ENCODE data around the gene PBXIP1.

The PBXIP1 gene

DNA sequence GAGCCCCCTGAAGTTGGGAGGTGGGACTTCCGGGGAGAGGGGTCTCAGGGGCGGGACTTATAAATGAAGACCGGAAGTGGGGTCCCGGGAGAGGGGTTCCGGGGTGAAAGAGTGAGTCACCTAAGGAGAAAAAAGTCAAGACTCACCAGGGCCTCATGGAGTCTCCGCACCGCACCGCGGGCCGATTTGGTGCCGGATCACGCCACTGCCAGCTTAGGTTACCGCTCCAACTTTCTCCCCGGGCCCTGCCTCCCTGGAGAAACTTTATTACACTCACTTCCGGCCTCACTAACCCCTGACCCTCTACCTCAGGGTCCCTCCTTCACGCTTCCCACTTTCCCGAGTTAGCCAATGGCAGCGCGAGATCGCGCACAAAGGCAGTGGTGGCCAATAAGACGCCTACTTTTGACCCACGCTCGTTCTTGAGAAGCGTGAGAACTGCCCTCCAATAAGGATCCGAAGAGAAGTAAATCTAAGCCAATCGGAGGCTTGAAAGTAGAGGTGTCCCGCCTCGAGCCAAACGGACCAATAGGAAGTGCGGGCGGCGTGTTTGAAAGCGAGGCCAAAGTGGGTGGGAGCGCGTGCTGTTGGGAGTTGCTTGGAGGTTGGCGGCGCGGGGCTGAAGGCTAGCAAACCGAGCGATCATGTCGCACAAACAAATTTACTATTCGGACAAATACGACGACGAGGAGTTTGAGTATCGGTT is 18.4 kb upstream of the PBXIP1 start, which contains the start of gene CKS1B:
Gene CKS1B (plus strand): TSS at position 580 of the 706 bp plus-strand sequence. CDS start 65 bp downstream, at position 645.
- H3K36me3 ChIP-seq = peaks cover 3% of the 10 kb centered on the region
- H3K4me3 ChIP-seq (ENCODE audit: low read depth, low read length) = peak within 1 kb of the TSS; percentile 85
- H3K9me3 ChIP-seq = no peaks in the 10 kb centered on the region
- TF ChIP-seq, protein P1, sequence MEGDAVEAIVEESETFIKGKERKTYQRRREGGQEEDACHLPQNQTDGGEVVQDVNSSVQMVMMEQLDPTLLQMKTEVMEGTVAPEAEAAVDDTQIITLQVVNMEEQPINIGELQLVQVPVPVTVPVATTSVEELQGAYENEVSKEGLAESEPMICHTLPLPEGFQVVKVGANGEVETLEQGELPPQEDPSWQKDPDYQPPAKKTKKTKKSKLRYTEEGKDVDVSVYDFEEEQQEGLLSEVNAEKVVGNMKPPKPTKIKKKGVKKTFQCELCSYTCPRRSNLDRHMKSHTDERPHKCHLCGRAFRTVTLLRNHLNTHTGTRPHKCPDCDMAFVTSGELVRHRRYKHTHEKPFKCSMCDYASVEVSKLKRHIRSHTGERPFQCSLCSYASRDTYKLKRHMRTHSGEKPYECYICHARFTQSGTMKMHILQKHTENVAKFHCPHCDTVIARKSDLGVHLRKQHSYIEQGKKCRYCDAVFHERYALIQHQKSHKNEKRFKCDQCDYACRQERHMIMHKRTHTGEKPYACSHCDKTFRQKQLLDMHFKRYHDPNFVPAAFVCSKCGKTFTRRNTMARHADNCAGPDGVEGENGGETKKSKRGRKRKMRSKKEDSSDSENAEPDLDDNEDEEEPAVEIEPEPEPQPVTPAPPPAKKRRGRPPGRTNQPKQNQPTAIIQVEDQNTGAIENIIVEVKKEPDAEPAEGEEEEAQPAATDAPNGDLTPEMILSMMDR (IDR thresholded peaks at IDR 0.05; ENCODE audit: low read depth, low read length) = no peak
- peaks cover 24% of the 10 kb centered on the region for H3K4me1 ChIP-seq
- H3K27me3 ChIP-seq = no peaks in the 10 kb centered on the region
- peak; percentile 98 for DNase-seq

DNA sequence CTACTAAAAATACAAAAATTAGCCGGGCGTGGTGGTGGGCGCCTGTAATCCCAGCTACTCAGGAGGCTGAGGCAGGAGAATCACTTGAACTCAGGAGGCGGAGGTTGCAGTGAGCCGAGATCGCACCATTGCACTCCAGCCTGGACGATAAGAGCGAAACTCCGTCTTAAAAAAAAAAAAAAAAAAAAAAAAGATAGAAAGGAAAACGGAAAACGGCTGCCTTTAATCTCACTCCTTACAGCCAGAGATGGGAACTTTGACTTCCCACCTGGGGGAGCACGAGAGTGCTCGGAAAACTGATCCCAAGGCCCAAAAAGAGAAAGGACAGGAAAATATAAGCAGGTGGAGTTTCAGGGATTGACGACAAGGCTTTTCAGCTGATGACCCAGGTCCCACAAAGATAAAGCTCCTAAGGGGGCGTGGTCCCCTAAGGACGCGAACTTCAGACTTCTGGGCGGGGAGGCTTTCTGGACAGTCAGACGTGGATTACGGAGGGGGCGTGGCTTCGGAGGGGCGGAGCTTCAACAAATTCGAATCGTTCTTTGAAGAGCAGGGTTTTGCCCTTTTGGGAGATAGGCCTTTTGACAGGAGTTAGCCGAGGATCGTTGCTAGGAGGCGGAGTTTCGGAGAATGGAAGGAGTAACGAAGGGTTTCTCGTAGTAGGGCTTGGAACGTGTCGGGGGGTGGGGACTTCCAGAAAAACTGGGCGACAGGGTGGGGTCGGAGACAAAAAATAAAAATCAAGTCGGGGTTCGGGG is 17.6 kb upstream of the PBXIP1 start:
- H3K4me1 ChIP-seq = peaks cover 26% of the 10 kb centered on the region
- H3K36me3 ChIP-seq = no peaks in the 10 kb centered on the region; the same call in 1 of the 2 replicates
- peak; percentile 97 for DNase-seq
- no peaks in the 10 kb centered on the region for H3K27me3 ChIP-seq
- no peaks in the 10 kb centered on the region for H3K9me3 ChIP-seq
- TF ChIP-seq, protein P1 (IDR thresholded peaks at IDR 0.05; ENCODE audit: low read depth, low read length) = peak; percentile 22; the same call in 1 of the 2 replicates
- peak overlapping the region; percentile 85 for H3K4me3 ChIP-seq (ENCODE audit: low read depth, low read length)

DNA sequence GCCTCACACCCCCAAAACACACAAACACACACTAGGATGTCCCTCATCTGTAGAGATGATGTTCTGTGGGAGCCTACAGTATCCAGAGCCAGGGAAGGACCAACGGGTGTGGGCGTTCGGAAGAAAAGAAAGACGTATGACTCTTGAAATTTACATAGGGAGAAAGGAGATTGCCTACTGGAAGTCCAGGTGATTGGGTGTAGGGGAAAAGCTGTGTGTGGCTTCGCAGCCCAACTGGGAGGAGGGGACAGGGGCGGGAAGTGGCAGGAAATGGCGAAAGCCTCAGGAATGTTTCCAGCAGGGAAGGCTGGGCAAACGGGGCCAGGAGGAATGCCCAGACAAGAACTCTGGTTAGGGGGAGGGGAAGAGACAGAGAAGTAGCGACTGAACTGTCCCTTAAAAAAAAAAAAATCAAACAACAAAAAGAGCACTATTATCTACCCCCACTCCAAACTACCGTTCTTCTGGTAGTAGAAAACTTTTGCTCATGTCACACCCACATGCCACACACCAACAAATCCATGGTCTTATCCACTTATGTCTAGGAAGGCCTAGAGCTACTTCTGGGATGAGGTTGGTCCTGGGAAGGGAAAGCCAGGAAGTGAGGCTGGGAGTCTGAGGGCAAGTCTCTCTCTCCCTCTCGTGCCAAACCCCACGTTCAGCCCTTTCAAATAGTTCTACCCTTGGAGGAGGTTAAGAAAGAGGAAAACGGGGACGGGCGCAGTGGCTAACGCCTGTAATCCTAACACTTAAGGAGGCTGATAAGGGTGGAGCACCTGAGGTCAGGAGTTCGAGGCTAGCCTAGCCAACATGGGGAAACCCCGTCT is 16.8 kb upstream of the PBXIP1 start:
- Histone ChIP-seq H3K9me3 (no peaks in the 10 kb centered on the region), H3K4me3 (ENCODE audit: low read depth, low read length) (peak overlapping the region; percentile 85; the same call in 1 of the 2 replicates), H3K36me3 (peaks cover 8% of the 10 kb centered on the region), H3K27me3 (no peaks in the 10 kb centered on the region), H3K4me1 (peaks cover 27% of the 10 kb centered on the region)
- TF ChIP-seq, protein P1 (IDR thresholded peaks at IDR 0.05; ENCODE audit: low read depth, low read length) = no peak
- DNase-seq = no peak

DNA sequence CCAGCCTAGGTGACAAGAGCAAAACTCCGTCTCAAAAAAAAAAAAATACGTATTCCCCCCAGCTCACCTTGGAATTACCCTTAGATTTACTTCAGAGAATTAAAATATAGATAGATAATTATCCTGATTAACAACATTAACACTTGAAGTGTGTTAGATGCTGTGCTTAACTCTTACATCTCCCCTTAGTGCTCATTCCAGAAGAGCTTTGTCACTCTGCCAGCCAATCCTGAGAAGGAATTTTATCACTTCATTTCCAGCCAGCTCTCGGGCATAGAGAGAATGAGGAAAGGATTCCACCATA is 16.3 kb upstream of the PBXIP1 start:
- peaks cover 21% of the 10 kb centered on the region for H3K4me1 ChIP-seq
- H3K27me3 ChIP-seq = no peaks in the 10 kb centered on the region
- H3K4me3 ChIP-seq (ENCODE audit: low read depth, low read length) = no peak overlapping the region
- H3K36me3 ChIP-seq = peaks cover 14% of the 10 kb centered on the region
- H3K9me3 ChIP-seq = no peaks in the 10 kb centered on the region
- no peak for DNase-seq
- TF ChIP-seq, protein P1 (IDR thresholded peaks at IDR 0.05; ENCODE audit: low read depth, low read length) = no peak

DNA sequence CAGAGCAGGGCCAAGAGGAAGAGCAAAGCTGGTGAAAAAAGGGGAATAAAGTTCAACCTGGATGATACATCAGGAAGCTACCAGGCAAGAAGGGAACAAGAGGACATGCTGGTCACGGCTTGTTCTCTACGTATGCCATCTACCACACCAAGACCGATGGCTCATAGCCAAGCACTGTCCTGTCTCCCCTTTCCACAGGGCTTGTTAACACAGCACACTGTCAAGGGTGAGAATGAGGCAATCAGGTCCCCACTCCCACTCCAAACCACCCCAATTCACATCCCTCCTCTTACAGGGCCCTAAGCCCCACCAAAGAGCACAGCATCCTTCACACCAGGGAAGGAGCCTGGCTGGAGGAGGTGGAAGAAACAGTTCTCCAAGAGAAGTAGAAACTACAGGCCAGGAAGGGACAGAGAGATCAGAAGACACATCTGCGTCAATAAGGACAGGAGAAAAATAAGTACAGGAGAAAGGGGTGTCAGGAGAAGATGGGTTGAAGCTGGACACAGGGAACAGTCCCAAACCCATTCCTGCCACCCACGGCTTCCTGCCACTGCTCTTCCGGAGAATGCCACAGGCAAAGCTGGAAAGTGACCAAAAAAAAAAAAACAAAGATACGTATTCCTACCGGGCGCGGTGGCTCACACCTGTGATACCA is 15.6 kb upstream of the PBXIP1 start:
- Histone ChIP-seq H3K4me1 (peaks cover 18% of the 10 kb centered on the region), H3K27me3 (no peaks in the 10 kb centered on the region), H3K9me3 (no peaks in the 10 kb centered on the region), H3K4me3 (ENCODE audit: low read depth, low read length) (peak overlapping the region; percentile 84), H3K36me3 (peaks cover 21% of the 10 kb centered on the region)
- DNase-seq = no peak
- TF ChIP-seq, protein P1 (IDR thresholded peaks at IDR 0.05; ENCODE audit: low read depth, low read length) = no peak

Data from BE2C (cell line).